GM21825 (cell line): ENCODE results near the gene PPM1H.

Source experiments
- ATAC-seq: cut with Tn5 transposase; IDR thresholded peaks from one replicate; pipeline ENCODE4 v1.9.1; 2021; ENCODE audit warnings: mild to moderate bottlenecking, moderate library complexity; ENCODE audit not compliant: unreplicated experiment

PPM1H gene

DNA sequence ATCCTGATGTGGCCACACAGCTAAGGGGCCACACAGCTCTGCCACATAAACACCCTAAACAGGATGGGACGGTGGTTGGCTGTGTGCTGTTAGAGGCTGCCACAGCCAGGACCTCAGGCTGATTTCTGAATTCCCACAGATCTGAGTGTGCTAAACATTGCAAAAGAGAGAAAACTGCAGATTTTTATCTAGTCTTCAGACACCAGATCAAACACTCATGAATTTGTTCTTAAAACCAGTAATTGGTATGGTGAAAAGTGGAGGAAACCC, 277.7 kb downstream of the PPM1H start:
- no peak for ATAC-seq

DNA sequence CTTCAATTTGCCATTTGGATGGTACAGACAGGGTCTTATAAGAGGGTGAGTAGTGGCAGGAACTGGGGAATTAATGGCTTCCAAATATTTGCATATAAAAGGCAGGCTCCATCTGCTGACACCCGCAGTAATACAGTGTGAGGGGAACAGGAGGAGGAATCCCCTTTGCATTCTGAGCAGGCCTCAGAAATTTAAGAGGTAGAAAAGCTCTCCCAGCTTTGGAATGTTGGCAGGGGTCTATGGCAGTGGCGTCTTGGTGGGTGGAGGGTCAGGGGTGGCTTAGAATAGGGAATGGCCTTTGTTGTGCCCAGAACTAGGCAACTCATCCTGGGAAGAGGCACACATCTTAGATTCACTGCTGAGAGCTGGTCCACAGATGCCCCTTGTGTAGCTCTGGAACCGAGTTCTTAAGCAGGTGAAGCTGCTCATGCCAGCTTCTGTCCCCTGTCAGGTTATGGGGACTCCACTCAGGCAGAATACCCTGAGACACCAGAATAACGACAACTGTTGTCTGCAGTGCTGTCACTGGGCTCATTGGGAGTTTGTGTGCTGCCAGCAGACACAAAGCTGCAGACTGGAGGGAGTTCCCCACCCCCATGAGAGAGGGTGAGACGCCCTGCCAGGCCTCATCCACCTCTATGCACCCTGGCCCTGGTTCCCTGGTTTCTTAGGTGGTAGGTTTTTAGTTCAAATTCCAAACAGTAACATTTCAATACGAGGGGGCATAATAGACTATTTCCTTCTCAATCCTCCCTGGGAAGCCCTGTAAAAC, 278.2 kb downstream of the PPM1H start:
- no peak for ATAC-seq

DNA sequence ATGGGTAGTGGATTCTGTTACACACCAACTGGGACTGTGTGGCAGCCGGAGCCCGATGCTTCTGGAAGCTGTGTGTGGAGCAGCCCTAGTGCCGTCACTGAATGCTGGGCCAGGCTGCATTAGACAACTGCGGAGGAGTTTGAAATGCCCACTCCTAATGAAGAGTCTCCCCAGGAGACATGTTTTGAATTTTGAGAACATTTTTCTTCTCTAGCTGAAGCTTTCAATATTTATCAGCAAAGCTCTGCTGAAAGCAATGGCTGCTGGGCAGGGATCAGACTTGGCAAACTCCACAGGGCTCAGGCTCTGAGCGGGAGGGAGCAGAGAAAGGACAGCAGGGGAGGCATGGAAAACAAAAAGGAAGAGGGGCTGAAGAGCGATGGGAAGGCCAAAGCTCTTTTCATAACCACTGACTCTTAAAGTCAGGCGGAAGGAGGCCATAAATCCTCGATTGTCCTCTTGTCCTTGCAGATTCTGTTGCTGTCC, 279.2 kb downstream of the PPM1H start:
- no peak for ATAC-seq

DNA sequence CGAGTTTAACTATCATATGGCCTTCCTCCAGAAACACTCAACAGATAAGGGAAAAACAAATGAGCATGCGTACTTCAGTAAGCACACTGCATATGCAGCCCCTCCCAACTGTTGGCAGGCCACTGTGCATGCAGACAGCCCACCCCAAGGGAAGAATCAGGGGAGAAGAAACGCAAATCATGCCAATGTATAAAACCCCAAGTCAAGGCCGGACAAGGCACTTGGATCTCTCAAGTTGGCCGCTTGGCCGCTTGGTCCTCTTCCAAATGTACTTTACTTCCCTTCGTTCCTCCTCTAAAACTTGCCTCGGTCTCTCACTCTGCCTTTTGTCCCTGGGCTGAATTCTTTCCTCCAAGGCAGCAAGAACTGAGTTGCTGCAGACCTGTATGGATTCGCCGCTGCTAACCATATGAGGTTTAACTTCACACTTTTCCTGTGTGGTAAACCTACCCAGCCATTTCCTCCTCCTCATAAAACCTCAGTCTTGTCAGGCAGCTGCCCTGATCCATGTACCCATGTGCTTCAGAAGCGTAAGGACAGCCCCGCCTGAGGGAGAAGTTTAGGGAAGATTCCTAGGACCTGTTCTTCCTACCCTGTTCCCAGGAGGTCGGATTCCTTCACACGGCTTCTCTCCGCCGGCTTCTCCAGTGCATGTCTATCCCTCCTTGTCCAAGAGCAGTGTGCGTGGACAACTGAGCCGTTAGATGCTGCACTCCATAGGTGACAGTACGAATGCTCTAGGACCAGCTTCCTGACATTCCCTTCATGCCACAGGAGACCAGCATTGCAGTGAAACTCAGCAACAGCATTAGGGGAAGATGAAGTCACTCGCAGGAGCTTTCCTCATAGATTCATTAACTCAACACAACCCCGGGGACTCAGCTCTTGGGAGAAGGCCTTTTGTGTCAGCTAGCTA, 280.4 kb downstream of the PPM1H start:
- no peak for ATAC-seq

DNA sequence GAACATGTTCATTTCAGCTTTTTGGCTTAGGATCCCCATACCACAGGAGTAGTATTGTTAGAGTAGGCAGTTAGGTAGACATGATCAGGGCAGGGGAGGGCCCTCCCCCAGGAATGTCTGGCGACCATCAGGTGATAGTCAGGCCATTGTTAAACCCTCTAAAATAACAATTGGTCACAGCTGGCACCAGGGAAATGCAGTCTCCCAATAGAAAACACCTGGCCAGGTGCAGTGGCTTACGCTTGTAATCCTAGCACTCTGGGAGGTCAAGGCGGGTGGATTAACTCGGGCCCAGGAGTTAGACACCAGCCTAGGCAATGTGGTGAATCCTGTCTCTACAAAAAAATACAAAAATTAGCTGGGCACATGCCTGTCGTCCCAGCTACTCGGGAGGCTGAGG, 281.2 kb downstream of the PPM1H start:
- no peak for ATAC-seq

DNA sequence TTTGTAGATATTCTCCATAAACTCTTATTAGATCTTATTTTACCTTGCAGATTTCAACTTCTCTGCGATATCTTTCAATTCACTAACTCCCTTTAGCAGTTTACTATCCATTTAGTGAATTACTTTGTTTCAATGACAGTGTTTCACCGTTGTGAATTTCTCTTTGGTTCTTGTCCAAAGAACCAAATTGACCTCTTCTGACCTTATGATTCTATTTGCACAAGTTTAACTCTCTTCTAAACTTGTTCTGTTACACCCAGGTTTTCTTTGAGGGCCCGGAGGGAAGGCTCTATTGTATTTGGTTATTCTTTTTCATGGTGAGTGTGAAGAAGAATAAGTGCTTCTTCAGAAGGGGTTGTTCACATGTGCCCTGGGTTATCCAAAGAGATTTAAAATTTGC, 281.6 kb downstream of the PPM1H start:
- ATAC-seq, result no peak

DNA sequence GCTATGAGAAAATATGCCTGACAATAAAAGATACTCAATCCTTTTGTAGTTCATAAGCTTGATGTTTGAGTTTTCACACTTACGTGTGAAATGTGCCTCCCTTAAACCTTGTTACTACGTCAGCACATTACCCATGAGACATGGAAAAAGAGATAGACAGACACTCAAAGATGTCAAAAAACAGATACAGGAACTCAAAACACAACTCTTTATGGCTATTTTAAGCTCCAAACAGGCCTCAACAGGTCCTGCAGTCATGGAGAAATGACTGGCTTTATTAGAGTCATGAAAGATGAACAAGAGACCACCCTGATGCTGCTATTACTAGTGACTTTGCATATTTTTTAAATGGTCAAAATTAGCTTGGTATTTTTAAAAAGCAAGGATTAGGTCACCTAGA, 283.8 kb downstream of the PPM1H start:
- no peak for ATAC-seq

DNA sequence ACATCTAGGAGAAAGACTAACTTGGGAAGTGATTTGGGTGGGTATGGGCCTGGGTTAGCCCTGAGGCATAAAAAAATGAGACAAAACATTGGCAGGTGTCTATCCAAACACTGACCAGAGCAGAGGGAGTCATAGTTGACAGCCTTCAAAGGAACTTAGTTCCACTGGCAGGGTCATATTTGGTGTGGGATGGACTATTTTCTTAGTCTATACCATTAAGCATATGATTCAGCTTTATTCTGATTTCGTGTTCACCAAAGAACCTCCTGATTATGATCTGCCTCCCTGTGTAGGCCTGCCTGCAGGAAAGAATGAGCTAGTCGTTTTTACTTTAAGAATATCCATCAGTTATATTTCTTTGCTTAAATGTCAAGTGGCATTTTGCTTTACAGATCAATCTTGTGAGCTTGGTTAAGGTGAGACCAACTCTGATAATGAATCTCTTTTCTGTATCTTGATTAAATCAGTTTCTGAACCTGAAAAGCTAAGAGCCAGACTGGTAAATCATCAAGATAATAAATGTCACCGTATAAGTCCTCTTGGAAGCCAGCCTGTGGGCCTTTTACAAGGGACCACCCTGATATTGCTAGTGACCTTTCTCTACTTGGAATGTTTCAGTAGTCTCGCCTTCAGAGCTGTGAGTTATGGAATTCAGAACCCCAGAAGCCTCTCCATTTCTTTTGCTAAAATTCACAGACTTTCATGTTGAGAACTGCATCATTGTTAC, 285.4 kb downstream of the PPM1H start:
- ATAC-seq, result no peak

DNA sequence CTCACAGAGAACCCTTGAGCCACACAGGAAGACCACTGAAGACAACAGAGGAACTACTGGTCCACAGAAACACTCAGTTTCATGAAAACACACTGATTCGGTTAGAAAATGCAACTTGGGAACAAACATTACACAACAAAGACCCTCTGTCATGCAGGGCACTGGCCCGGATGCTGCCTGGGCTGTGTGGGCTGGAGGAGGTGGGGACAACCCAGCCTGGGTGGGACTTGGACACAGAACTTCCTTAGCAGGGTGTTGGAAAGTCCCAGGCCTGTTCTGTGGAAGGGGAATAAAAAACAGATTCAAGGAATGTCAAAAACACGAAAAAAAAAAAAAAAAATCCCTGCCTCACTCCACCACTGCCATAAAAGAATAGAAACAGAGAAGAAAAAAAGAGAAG, 287.4 kb downstream of the PPM1H start:
- no peak for ATAC-seq

DNA sequence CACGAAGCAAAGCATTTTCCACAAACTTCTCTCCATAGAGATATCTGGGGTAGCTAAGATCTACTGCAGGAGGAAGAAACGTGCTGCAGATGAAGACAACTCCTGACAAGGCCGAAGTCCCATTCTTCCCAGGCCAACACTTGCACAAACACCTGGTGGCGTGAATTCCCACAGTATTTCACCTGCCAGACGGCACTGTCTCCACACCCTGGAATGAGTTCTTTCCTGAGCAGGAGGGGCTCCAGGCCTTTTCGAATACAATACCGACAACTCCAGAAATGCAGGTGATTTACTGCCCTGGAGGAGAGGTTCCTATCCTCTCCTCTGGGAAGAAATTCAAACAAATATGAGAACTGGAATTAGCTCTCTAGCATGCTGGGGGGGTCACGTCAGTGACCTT, 288.4 kb downstream of the PPM1H start:
- no peak for ATAC-seq

DNA sequence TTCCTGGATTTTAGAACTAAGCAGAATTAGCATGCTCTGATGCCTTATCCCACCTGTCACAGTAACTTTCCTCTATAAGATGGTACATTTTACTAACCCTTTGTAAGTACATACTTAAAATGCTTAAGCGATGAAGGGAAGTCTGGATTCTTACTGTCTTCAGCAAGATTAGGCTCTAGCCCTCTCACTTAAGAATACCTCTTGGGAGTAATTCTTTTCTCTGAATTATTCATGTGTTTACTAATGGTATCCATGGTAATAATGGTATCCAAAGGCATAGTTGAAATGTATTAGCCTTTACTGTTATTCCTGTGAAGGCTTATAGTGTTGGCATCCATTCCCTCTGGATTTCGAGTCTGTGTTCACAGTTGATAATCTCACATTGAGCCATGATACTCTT, 291.5 kb downstream of the PPM1H start:
- ATAC-seq, result no peak

DNA sequence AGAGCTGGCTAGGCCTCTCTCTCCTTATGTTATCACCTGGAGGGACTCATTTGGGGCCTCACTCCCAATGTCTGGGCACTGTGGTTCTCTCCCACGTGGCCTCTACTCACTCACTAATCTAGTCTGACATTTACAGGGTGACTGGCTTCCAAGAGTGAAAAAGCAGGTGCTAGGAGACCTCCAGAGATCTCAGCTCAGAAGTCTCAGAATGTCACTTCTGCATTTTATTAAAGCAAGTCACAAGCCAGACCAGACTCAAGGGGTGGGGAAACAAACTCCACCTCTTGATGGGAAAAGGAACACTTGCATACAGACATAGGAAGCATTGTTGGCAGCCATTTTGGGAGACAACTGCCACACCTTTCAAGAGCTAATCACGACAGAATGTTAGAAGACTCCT, 292.5 kb downstream of the PPM1H start:
- no peak for ATAC-seq

DNA sequence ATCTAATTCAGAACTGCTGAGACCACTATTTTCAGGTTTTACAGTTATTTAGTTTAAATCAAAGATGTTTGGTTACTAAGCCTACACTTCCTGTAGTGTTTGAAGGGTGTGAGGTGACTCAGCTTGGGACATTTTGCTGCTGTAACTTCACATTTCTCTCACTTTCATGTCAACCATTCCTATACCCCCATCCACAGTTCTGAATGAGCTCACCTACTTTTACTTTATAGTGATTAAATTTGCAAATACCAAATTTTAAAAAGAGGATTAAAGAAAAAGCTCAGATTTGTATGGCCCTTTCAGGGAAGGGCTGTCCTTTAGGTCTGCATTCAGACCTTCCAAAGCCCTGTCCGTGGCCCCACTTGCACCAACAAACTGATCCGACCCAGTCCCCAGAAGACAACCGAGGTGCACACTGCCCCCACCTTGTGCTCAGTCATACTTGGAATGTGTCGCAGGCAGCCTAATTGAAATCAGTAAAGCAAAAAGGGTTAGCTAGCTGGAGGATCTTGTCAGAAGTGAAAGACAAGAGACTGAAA, 294.0 kb downstream of the PPM1H start:
- peak; percentile 84 for ATAC-seq

DNA sequence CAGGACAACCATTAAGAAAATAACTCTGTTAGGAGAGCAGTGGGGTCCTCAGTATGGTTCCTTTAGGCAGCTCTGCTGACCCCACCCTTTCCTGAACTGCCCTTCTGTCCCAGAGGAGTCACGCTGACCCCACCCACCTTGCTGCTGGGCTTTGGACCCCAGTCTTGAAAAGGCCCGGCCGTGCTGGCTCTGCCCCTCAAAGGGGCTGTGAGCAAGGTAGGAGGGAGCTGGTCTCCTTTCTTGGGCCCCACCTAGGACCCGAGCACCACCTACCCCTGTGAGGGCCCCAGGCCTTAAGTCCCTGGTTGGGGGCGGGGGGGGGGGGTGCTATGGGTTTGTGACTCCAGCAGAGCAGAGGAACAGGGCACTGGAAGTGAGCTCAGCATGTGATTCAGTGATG, 297.3 kb downstream of the PPM1H start:
- no peak for ATAC-seq

DNA sequence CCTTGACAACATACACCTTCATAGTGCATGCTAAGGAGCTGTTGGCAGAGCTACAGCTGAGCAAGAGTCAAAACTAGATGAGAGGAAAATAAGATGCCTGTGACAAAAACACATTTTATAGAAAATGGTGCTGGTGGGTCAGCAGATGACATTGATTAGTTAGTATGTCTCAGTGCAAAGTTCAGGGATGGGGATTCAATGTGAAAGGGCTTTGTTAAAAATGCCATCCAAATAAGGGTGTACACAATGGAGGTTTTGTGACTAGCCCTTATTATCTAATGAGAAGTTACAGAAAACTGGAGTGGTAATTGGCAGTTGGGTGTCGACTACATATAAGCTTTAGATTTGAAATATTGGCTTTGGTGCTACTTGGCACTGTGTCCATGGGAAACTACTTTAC, 299.3 kb downstream of the PPM1H start:
- ATAC-seq, result no peak

DNA sequence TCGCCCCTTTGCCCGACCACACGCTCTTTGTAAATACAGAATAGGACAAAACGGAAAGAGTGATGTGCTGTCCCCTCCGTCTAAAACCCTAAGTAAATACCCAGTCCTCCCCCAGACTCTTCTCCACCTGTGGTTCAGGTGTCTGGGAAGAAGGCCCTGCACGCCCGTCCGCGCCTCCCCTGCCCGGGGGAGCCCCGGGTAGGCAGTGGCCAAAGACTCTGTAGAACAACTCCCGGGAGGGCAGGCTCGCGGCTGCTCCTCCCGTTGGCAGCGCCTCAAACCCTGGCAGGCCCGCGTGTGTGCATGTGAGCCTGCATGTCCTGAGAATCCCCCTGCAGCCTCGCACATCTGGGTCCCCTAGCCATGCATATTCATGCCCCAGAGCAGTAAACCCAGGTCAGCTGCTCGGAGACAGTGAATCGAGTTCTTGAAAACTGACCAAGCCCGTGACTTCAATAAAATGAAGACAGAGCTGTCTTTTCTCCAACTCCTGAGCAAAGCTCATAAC, 302.5 kb downstream of the PPM1H start:
- peak; percentile 27 for ATAC-seq

DNA sequence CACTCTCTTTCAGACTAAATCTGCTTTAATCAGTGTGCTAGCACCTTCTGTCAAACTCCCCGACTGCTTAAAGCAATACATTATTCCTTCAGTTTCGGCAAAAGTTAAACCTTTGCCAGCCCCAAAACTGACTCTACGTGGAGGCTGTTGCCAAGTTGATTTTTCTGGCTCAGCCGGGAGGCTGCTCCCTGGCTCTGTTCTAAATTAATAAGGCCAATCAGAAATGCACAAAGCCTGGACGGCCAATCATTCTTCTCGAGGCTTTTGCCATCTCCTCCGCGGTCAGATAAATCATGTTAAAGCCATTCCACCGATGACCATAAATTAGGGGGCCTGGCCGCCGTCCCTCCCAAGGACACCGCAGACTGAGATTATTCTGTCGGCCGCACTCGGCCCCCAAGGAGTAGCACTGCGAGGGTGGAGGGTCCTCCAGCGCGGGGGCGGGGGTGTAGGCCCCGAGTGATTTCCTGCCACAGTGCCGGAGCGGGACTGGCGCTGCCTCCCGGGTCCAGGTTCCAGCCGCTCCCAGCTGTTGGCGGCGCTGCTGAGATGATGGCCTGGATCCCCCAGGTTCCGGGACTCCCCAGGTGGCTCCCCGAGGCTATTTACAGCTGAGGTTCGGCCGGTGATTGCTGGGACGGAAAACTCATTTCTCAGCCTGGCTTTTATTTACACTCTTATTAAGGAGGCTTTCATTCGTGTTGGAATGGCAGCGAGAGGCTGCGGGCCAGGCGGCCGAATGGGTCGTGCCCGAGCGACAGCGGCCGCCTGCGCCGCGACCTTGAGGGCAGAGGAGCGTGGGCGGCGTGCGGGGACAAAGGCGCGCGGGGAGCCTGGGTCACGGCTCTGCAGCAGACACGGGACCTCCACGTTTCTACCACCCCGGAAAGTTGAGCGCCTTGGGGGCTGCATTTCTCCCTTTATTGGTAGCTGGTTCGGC, 303.2 kb downstream of the PPM1H start:
- ATAC-seq, result peak; percentile 80

DNA sequence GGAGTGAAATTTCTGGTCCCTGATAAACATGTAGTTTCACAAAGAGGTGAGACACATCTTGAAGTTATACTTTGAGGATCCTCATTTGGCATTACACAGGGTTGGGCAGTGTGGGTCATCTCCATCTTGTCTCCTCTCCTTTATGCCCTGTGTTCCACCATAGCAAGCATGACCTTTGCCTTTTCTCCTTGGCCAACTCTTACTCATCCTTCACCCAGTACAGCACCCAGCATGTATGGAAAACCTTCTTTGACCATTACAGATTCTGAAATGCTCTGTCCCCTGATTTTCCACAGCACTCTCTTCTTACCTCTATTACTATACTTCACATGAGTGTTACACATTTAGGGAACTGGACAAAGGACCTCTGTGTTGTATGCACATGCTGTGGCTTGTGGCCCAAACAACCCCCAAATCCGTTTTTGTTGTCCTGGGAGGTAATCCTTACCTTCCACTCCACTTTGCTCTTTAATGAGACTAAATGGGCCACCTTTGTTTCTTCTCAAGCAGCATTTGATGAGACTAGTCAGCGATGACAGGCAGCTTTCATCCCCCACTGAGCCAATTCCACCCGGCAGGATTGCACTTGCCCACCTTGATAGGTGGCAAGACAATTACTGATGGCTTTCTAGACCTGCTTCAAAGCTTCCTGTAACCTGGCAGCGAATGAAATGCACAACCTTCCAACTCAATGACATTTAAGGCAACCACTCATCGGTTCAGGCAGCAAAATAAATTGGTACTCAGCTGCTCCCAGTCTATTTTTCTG, 304.8 kb downstream of the PPM1H start:
- no peak for ATAC-seq

DNA sequence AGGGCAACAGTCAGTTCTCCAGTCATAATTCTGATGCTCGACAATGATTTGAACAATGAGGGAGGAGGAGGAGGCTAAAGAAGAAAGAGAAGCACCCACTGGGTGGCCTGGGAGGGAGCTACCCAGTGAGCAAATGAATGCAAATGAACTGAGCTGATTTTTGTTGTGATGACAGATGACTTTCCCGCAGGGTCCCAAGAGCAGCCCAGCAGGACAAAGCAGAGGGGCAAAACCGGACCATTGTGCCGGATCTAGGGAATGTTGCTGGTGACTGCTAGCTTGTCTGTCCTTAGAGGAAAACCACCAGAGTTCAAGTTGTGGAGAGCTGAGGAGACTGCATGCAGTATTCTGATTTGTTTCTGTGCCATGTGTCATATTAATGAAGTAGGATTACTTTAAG, 305.5 kb downstream of the PPM1H start:
- no peak for ATAC-seq
